WTC11 (cell line): ENCODE measurements around the gene FABP3. TPM values are rescaled to one million over a fixed set of nuclear protein-coding genes. Genes with fewer than 3 reads are reported as not detected.

Experiments
- ATAC-seq: fragments of 200-7000 bp; cut with Tn5 transposase; 2 replicates; pipeline ENCODE4 v1.10.0; 2021; ENCODE audit warnings: mild to moderate bottlenecking, moderate library complexity
- CTCF ChIA-PET: fragments of 300-600 bp; sonication (Branson Sonifier 250); formaldehyde crosslinking; loops from one replicate; lab custom pipeline; 2021; ENCODE audit warnings: antibody characterized with exemption; lab: Charles Lee
- POLR2A ChIA-PET: fragments of 350-600 bp; sonication (Branson Sonifier 250); formaldehyde crosslinking; loops from one replicate; lab custom pipeline; 2021; ENCODE audit warnings: antibody characterized with exemption; lab: Charles Lee
- DNase-seq: peaks from one replicate; pipeline ENCODE4 v3.0.0; 2021; ENCODE audit warnings: low spot score
- H3K27ac Mint-ChIP-seq: 2 replicates; pipeline ENCODE4 v1.8.0; 2021; ENCODE audit warnings: mixed read lengths
- H3K27me3 Mint-ChIP-seq: 2 replicates; pipeline ENCODE4 v1.8.0; 2021; ENCODE audit warnings: low read depth, mild to moderate bottlenecking, moderate library complexity, mixed read lengths
- H3K36me3 Mint-ChIP-seq: 2 replicates; pipeline ENCODE4 v1.8.0; 2021; ENCODE audit warnings: mixed read lengths
- H3K4me1 Mint-ChIP-seq: 2 replicates; pipeline ENCODE4 v1.8.0; 2022; ENCODE audit warnings: mixed read lengths
- H3K4me3 Mint-ChIP-seq: 2 replicates; pipeline ENCODE4 v1.8.0; 2021; ENCODE audit warnings: mild to moderate bottlenecking, moderate library complexity, mixed read lengths
- H3K9me3 Mint-ChIP-seq: 2 replicates; pipeline ENCODE4 v1.8.0; 2021; ENCODE audit warnings: mixed read lengths
- ATF6 ChIP-seq: sonication (generic); formaldehyde crosslinking; IDR thresholded peaks from 2 replicates; pipeline ENCODE4 v1.8.1; 2023; ENCODE audit warnings: mild to moderate bottlenecking, missing genetic modification reagents
- CBFB ChIP-seq: sonication (generic); formaldehyde crosslinking; IDR thresholded peaks from 2 replicates; pipeline ENCODE4 v1.8.1; 2022; ENCODE audit warnings: mild to moderate bottlenecking, low read depth, missing genetic modification reagents
- CREM ChIP-seq: sonication (generic); formaldehyde crosslinking; IDR thresholded peaks from 2 replicates; pipeline ENCODE4 v1.8.1; 2022; ENCODE audit warnings: mild to moderate bottlenecking, missing genetic modification reagents, moderate library complexity
- E2F5 ChIP-seq: sonication (generic); formaldehyde crosslinking; IDR thresholded peaks from 2 replicates; pipeline ENCODE4 v1.8.1; 2022; ENCODE audit warnings: mild to moderate bottlenecking, moderate library complexity, missing genetic modification reagents
- ETV6 ChIP-seq: sonication (generic); formaldehyde crosslinking; IDR thresholded peaks from 2 replicates; pipeline ENCODE4 v1.8.1; 2022; ENCODE audit warnings: mild to moderate bottlenecking, missing genetic modification reagents
- FOXK1 ChIP-seq: sonication (generic); formaldehyde crosslinking; IDR thresholded peaks from 2 replicates; pipeline ENCODE4 v1.8.0; 2022; ENCODE audit warnings: mild to moderate bottlenecking, moderate library complexity, missing genetic modification reagents
- FOXP1 ChIP-seq: sonication (generic); formaldehyde crosslinking; IDR thresholded peaks from 2 replicates; pipeline ENCODE4 v1.8.0; 2022; ENCODE audit warnings: missing genetic modification reagents, mild to moderate bottlenecking, moderate library complexity, borderline replicate concordance
- GTF2I ChIP-seq: fragments of 250-450 bp; sonication (Bioruptor Pico); conservative IDR thresholded peaks from 2 replicates; pipeline ENCODE4 v1.4.0; 2021; ENCODE audit warnings: mild to moderate bottlenecking
- HMGXB4 ChIP-seq: sonication (generic); formaldehyde crosslinking; IDR thresholded peaks from 2 replicates; pipeline ENCODE4 v1.8.1; 2023; ENCODE audit warnings: mild to moderate bottlenecking, moderate library complexity, missing genetic modification reagents
- IRF1 ChIP-seq: sonication (generic); formaldehyde crosslinking; IDR thresholded peaks from 2 replicates; pipeline ENCODE4 v1.8.0; 2023; ENCODE audit warnings: missing genetic modification reagents
- JUN ChIP-seq: sonication (generic); formaldehyde crosslinking; IDR thresholded peaks from 2 replicates; pipeline ENCODE4 v1.8.0; 2023; ENCODE audit warnings: mild to moderate bottlenecking, missing genetic modification reagents
- MLX ChIP-seq: sonication (generic); formaldehyde crosslinking; IDR thresholded peaks from 2 replicates; pipeline ENCODE4 v1.8.1; 2023; ENCODE audit warnings: mild to moderate bottlenecking, missing genetic modification reagents, moderate library complexity
- MXD4 ChIP-seq: fragments of 250-450 bp; sonication (Bioruptor Pico); IDR thresholded peaks from 2 replicates; pipeline ENCODE4 v1.8.0; 2021; ENCODE audit warnings: mild to moderate bottlenecking, moderate library complexity, borderline replicate concordance
- MYBL2 ChIP-seq: sonication (generic); formaldehyde crosslinking; IDR thresholded peaks from 2 replicates; pipeline ENCODE4 v1.8.1; 2023; ENCODE audit warnings: mild to moderate bottlenecking, moderate library complexity, missing genetic modification reagents
- NFATC4 ChIP-seq: fragments of 250-450 bp; sonication (Bioruptor Pico); IDR thresholded peaks from 2 replicates; pipeline ENCODE4 v1.9.0; 2021; ENCODE audit warnings: mild to moderate bottlenecking
- PRRX2 ChIP-seq: fragments of 250-450 bp; sonication (Bioruptor Pico); IDR thresholded peaks from 2 replicates; pipeline ENCODE4 v1.8.0; 2021; ENCODE audit warnings: mild to moderate bottlenecking
- SMAD4 ChIP-seq: sonication (generic); formaldehyde crosslinking; IDR thresholded peaks from 2 replicates; pipeline ENCODE4 v1.8.0; 2022; ENCODE audit warnings: mild to moderate bottlenecking, missing genetic modification reagents
- SOX15 ChIP-seq: fragments of 250-450 bp; sonication (Bioruptor Pico); IDR thresholded peaks from 2 replicates; pipeline ENCODE4 v1.9.0; 2021; ENCODE audit warnings: mild to moderate bottlenecking
- TCF7 ChIP-seq: sonication (generic); formaldehyde crosslinking; IDR thresholded peaks from 2 replicates; pipeline ENCODE4 v1.8.0; 2022; ENCODE audit warnings: mild to moderate bottlenecking, low read depth, missing genetic modification reagents, moderate library complexity
- TP53 ChIP-seq: sonication (generic); formaldehyde crosslinking; IDR thresholded peaks from 2 replicates; pipeline ENCODE4 v1.8.1; 2023; ENCODE audit warnings: mild to moderate bottlenecking, missing genetic modification reagents
- ZBTB43 ChIP-seq: sonication (generic); formaldehyde crosslinking; IDR thresholded peaks from 2 replicates; pipeline ENCODE4 v1.8.1; 2023; ENCODE audit warnings: mild to moderate bottlenecking, missing genetic modification reagents
- ZNF219 ChIP-seq: sonication (generic); formaldehyde crosslinking; IDR thresholded peaks from 2 replicates; pipeline ENCODE4 v1.8.0; 2023; ENCODE audit warnings: missing genetic modification reagents, mild to moderate bottlenecking, borderline replicate concordance
- ZNF232 ChIP-seq: sonication (generic); formaldehyde crosslinking; IDR thresholded peaks from 2 replicates; pipeline ENCODE4 v1.8.0; 2022; ENCODE audit warnings: mild to moderate bottlenecking, missing genetic modification reagents
- ZNF416 ChIP-seq: fragments of 250-450 bp; sonication (Bioruptor Pico); IDR thresholded peaks from 2 replicates; pipeline ENCODE4 v1.9.0; 2021; ENCODE audit warnings: mild to moderate bottlenecking, inconsistent platforms
- total RNA-seq: library from RNA; stranded (reverse); gene quantifications from 3 replicates; pipeline ENCODE4 v1.2.3, GENCODE V29; 2021
- TF ChIP-seq, protein P1 (sequence below): sonication (generic); formaldehyde crosslinking; IDR thresholded peaks from 2 replicates; pipeline ENCODE4 v1.8.0; 2022; ENCODE audit warnings: mild to moderate bottlenecking, missing genetic modification reagents

Gene FABP3
- total RNA-seq, 1 experiment from 2014 or later, result 25.0 TPM

DNA sequence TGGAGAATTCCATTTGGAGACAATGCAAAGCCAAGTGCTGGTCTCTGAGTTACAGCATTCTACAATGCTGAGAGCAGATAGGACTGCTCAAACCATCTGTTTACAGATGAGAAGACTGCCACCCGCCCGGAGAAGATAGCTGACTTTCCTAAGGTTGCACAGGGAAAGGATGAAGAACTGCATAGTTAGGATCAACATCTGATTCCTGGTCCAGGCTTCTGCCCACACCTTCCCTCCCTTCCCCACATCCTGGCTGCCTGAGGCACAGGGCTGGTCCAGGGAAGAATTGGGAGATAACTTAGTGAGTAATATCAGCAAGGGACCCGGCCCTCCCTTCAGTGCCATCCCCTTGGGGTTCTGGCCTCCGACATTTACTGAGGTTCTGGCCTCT lies 42.1 kb upstream of the FABP3 start:
- no peak for TF ChIP-seq PRRX2 (CRISPR knock-in tag)
- no peak for TF ChIP-seq E2F5 (CRISPR knock-in tag)
- TF ChIP-seq ZBTB43 (CRISPR knock-in tag), result no peak
- no peak for TF ChIP-seq FOXK1
- TF ChIP-seq NFATC4, result no peak
- no peak for TF ChIP-seq ETV6 (CRISPR knock-in tag)
- TF ChIP-seq, protein P1, sequence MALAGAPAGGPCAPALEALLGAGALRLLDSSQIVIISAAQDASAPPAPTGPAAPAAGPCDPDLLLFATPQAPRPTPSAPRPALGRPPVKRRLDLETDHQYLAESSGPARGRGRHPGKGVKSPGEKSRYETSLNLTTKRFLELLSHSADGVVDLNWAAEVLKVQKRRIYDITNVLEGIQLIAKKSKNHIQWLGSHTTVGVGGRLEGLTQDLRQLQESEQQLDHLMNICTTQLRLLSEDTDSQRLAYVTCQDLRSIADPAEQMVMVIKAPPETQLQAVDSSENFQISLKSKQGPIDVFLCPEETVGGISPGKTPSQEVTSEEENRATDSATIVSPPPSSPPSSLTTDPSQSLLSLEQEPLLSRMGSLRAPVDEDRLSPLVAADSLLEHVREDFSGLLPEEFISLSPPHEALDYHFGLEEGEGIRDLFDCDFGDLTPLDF (CRISPR knock-in tag), result no peak
- no peak for TF ChIP-seq GTF2I
- no peak for TF ChIP-seq SMAD4
- TF ChIP-seq ZNF416 (CRISPR knock-in tag), result no peak
- no peak for TF ChIP-seq ZNF232 (CRISPR knock-in tag)
- no peak for TF ChIP-seq ZNF219 (CRISPR knock-in tag)
- no peak for TF ChIP-seq MXD4 (CRISPR knock-in tag)
- TF ChIP-seq CBFB (CRISPR knock-in tag), result no peak
- TF ChIP-seq CREM (CRISPR knock-in tag), result no peak
- TF ChIP-seq ATF6, result no peak
- TF ChIP-seq JUN (CRISPR knock-in tag), result no peak
- no peak for TF ChIP-seq TCF7 (CRISPR knock-in tag)
- TF ChIP-seq SOX15 (CRISPR knock-in tag), result no peak
- no peak for TF ChIP-seq IRF1 (CRISPR knock-in tag)
- Mint-ChIP-seq H3K36me3 (no peaks in the 10 kb centered on the region), H3K27ac (no peak overlapping the region), H3K4me1 (peaks cover 37% of the 10 kb centered on the region), H3K9me3 (no peaks in the 10 kb centered on the region), H3K27me3 (peaks cover 16% of the 10 kb centered on the region), H3K4me3 (peak overlapping the region; percentile 95; the same call in 1 of the 2 replicates)
- no peak for DNase-seq
- ChIA-PET POLR2A (interaction anchor here (0.7 to 2.4 kb wide), 4 partner anchors 21 to 118 kb away, joined by 3 to 14 read pairs (median 6); partner anchors contain the start of genes FABP3, SNRNP40 and ZCCHC17), CTCF (interaction anchor here (1.1 to 3.5 kb wide), 7 partner anchors 7 to 234 kb away, joined by 4 to 21 read pairs (median 10); partner anchors contain the start of gene FABP3)
- no peak for ATAC-seq

- 0 out of 2 replicates have a peak overlapping the region, but pooled peaks have one; percentile 47 for H3K27ac Mint-ChIP-seq
- ATAC-seq, result peak; percentile 25
- DNase-seq, result peak; percentile 55
- H3K27me3 Mint-ChIP-seq, result peaks cover 16% of the 10 kb centered on the region
- TF ChIP-seq FOXP1 (CRISPR knock-in tag) (peak; percentile 45; the same call in 1 of the 2 replicates), ZNF232 (CRISPR knock-in tag) (0 out of 2 replicates have a peak, but pooled peaks have one; percentile 2), MYBL2 (CRISPR knock-in tag) (0 out of 2 replicates have a peak, but pooled peaks have one; percentile 12), MLX (no peak), HMGXB4 (peak; percentile 71; the same call in 1 of the 2 replicates), TP53 (CRISPR knock-in tag) (0 out of 2 replicates have a peak, but pooled peaks have one; percentile 19)
- H3K4me1 Mint-ChIP-seq, result peaks cover 37% of the 10 kb centered on the region
- peak overlapping the region; percentile 95 for H3K4me3 Mint-ChIP-seq
- no peaks in the 10 kb centered on the region for H3K36me3 Mint-ChIP-seq
- no peaks in the 10 kb centered on the region for H3K9me3 Mint-ChIP-seq
- CTCF ChIA-PET, result interaction anchor here (1.1 to 3.5 kb wide), 10 partner anchors 8 to 232 kb away, joined by 3 to 21 read pairs (median 6); partner anchors contain the start of gene FABP3
- POLR2A ChIA-PET, result interaction anchor here (0.6 to 2.4 kb wide), 6 partner anchors 19 to 292 kb away, joined by 3 to 14 read pairs (median 4); partner anchors contain the start of genes FABP3, SNRNP40 and ZCCHC17
These were observed 40.6 kb upstream of the FABP3 start for GRCh38 chr1:31413405-31414001.
